ENCODE measurements around the gene PHLPP1. TPM values are rescaled to one million over a fixed set of nuclear protein-coding genes. Genes with fewer than 3 reads are reported as not detected.
"Not testable (repeated sequence)": the region's sequence is repeated elsewhere in the genome, so short reads cannot be mapped to it uniquely, and the experiment has no call there.

The PHLPP1 gene
- total RNA-seq, 4 donors from 2014 or later = 15.7 to 21.8 (median 20.5) TPM

- H3K9me3 ChIP-seq = no peaks in the 10 kb centered on the region
- no peak overlapping the region for H3K4me3 ChIP-seq
- TF ChIP-seq, protein P1, sequence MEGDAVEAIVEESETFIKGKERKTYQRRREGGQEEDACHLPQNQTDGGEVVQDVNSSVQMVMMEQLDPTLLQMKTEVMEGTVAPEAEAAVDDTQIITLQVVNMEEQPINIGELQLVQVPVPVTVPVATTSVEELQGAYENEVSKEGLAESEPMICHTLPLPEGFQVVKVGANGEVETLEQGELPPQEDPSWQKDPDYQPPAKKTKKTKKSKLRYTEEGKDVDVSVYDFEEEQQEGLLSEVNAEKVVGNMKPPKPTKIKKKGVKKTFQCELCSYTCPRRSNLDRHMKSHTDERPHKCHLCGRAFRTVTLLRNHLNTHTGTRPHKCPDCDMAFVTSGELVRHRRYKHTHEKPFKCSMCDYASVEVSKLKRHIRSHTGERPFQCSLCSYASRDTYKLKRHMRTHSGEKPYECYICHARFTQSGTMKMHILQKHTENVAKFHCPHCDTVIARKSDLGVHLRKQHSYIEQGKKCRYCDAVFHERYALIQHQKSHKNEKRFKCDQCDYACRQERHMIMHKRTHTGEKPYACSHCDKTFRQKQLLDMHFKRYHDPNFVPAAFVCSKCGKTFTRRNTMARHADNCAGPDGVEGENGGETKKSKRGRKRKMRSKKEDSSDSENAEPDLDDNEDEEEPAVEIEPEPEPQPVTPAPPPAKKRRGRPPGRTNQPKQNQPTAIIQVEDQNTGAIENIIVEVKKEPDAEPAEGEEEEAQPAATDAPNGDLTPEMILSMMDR (IDR thresholded peaks at IDR 0.05) = no peak
- TF ChIP-seq POLR2A (IDR thresholded peaks at IDR 0.05) = no peak
- H3K27ac ChIP-seq = no peak overlapping the region
- no peaks in the 10 kb centered on the region for H3K36me3 ChIP-seq
- no peaks in the 10 kb centered on the region for H3K27me3 ChIP-seq
- peaks cover 0 to 22% (median 0%) of the 10 kb centered on the region in 4 donors for H3K4me1 ChIP-seq
- DNase-seq = no peak
These were observed 23.3 kb downstream of the PHLPP1 start for GRCh38 chr18:62738639-62739038.

GRCh38 chr18:62739911-62740310 lies 24.6 kb downstream of the PHLPP1 start:
- Histone ChIP-seq H3K4me1 (peaks cover 0 to 28% (median under 1%) of the 10 kb centered on the region in 4 donors), H3K36me3 (no peaks in the 10 kb centered on the region), H3K9me3 (no peaks in the 10 kb centered on the region), H3K4me3 (no peak overlapping the region), H3K27me3 (no peaks in the 10 kb centered on the region), H3K27ac (no peak overlapping the region)
- DNase-seq = no peak
- TF ChIP-seq, protein P1 (IDR thresholded peaks at IDR 0.05) = no peak
- no peak for TF ChIP-seq POLR2A (IDR thresholded peaks at IDR 0.05)

- not testable (repeated sequence) for H3K9me3 ChIP-seq, H3K36me3 ChIP-seq, DNase-seq, H3K27me3 ChIP-seq
- H3K4me3 ChIP-seq = peak overlapping the region in 1 of 4 donors; percentile 8
- peak overlapping the region in 2 of 4 donors; percentile 38 to 76 for H3K27ac ChIP-seq
- H3K4me1 ChIP-seq = peaks cover 0 to 28% (median 1%) of the 10 kb centered on the region in 4 donors
These were observed 25.3 kb downstream of the PHLPP1 start for GRCh38 chr18:62740650-62741049.

DNA sequence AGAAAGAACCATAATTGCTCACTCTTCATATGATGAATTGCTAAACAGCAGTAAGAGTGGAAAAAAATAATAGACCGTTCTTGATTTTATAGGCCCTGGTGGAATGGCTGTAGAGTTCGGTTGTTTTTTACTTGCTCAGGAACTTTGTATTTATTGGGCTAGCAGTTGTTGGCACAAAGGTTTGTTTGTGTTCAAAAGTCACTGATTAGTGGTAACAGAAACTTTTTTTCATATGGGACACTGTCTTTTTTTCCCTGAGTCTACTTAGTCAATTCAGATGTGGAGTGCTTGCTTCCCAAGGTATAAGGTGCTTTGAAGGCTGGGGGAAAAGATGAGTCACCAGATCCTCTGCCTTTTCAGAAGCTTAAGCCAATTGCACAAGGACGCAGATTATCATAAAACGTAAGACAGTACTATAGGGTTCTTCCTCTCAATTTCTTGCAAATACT lies 25.8 kb downstream of the PHLPP1 start:
- Histone ChIP-seq H3K4me1 (peaks cover 0 to 31% (median 1%) of the 10 kb centered on the region in 4 donors), H3K27ac (peak overlapping the region in 2 of 4 donors; percentile 70 to 76), H3K9me3 (no peaks in the 10 kb centered on the region), H3K4me3 (peak overlapping the region in 2 of 4 donors; percentile 8 to 32), H3K36me3 (no peaks in the 10 kb centered on the region), H3K27me3 (no peaks in the 10 kb centered on the region)
- peak in 1 of 3 donors; percentile 73 for DNase-seq
- TF ChIP-seq POLR2A (IDR thresholded peaks at IDR 0.05) = no peak
- TF ChIP-seq, protein P1 (IDR thresholded peaks at IDR 0.05) = peak in 1 of 6 experiments; percentile 0

GRCh38 chr18:62741584-62741983 lies 26.2 kb downstream of the PHLPP1 start:
- Histone ChIP-seq H3K27ac (peak overlapping the region in 3 of 4 donors; percentile 2 to 76 (median 70)), H3K36me3 (no peaks in the 10 kb centered on the region), H3K4me3 (peak overlapping the region in 2 of 4 donors; percentile 12 to 32), H3K27me3 (no peaks in the 10 kb centered on the region), H3K4me1 (peaks cover 0 to 32% (median 1%) of the 10 kb centered on the region in 4 donors), H3K9me3 (no peaks in the 10 kb centered on the region)
- TF ChIP-seq POLR2A (IDR thresholded peaks at IDR 0.05) = no peak
- TF ChIP-seq, protein P1 (IDR thresholded peaks at IDR 0.05) = peak in 1 of 6 experiments; percentile 0
- DNase-seq = no peak

DNA sequence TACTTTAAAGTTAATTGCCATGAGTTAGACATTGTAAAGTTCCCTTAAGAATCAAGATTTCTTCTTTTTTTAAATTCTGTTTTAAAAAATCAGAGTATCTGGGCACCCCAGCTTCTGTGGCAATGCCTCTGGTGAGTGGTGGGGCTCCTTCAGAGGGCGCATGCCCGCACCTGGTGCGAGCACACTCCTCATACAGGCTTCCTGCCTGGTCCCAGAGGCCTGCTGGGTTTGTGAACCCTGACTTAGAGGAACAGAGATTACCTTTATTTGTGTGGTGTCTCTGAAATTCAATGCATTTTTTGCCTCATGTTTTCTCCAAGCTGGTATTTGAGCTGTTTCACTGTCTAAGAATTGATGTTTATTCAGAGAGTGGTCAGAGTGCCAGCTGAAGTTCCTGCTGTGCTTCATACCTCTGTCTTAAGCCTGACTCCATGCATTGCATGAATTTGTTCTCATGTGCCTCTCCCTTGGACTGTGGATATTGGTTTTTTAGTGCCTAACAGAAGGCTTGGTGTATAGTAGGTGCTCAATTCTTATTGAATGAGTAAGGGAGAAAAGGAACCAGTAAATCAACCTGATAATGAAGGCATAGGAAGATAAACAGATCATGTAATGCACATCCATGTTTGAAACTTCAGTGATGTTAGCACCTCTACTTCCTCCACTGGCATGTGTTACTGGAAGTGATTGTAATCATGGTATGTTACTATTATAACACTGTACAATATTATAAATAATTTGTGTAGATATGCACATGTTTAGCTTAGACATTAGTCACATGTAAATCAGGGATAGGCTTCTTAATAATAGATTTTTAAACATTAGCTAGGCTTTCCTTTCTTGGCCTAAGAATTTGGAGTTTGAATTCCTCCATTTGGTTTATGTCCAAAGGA lies 29.0 kb downstream of the PHLPP1 start:
- DNase-seq = no peak
- no peaks in the 10 kb centered on the region for H3K36me3 ChIP-seq
- H3K27ac ChIP-seq = no peak overlapping the region
- H3K4me3 ChIP-seq = no peak overlapping the region
- H3K27me3 ChIP-seq = no peaks in the 10 kb centered on the region
- H3K9me3 ChIP-seq = no peaks in the 10 kb centered on the region
- TF ChIP-seq, protein P1 (IDR thresholded peaks at IDR 0.05) = no peak
- TF ChIP-seq POLR2A (IDR thresholded peaks at IDR 0.05) = no peak
- H3K4me1 ChIP-seq = peaks cover 0 to 32% (median 1%) of the 10 kb centered on the region in 4 donors

Measured in Peyer's patch (tissue), 4 donors.